HEK293T (cell line): ENCODE measurements around the gene MAEA.
"Not testable (repeated sequence)": the region's sequence is repeated elsewhere in the genome, so short reads cannot be mapped to it uniquely, and the experiment has no call there.

Experiments used
- CTBP1 ChIP-seq: fragments of 450-650 bp; IDR thresholded peaks from 2 replicates; pipeline ENCODE4 v1.6.1; 2016; ENCODE audit warnings: borderline replicate concordance
- NFRKB ChIP-seq: fragments of 450-650 bp; IDR thresholded peaks from 2 replicates; pipeline ENCODE4 v1.6.1; 2016; ENCODE audit warnings: mild to moderate bottlenecking, moderate library complexity

DNA sequence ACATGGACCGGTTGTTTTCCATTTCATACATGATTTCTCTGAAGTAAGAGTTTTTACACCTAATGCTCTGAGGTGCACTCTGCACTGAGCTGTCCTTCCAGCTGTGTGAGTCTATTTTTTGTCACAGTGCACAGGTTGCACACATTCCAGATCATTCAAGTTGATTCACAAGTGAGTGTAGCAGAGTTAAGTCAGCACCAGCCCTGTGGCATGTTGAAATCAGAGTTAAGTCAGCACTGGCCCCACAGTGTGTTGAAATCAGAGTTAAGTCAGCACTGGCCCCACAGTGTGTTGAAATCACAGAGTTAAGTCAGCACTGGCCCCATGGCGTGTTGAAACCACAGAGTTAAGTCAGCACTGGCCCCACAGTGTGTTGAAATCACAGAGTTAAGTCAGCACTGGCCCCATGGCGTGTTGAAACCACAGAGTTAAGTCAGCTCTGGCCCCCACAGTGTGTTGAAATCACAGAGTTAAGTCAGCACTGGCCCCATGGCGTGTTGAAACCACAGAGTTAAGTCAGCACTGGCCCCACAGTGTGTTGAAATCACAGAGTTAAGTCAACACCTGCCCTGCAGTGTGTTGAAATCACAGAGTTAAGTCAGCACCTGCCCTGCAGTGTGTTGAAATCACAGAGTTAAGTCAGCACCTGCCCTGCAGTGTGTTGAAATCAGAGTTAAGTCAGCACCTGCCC lies 45.6 kb downstream of the MAEA start:
- TF ChIP-seq CTBP1, NFRKB: not testable (repeated sequence)
